Measurements from ENCODE around the gene UBE2Q2.
"Not testable (repeated sequence)": the region's sequence is repeated elsewhere in the genome, so short reads cannot be mapped to it uniquely, and the experiment has no call there.

UBE2Q2 gene

GRCh38 chr15:75867449-75867848 is 24.2 kb downstream of the UBE2Q2 start:
- DNase-seq = no peak

- no peak for DNase-seq
Measured at GRCh38 chr15:75868019-75868418, 24.8 kb downstream of the UBE2Q2 start.

- DNase-seq = no peak
Measured at GRCh38 chr15:75869446-75869845, 26.2 kb downstream of the UBE2Q2 start.

GRCh38 chr15:75871589-75871988 is 28.3 kb downstream of the UBE2Q2 start:
- DNase-seq = not testable (repeated sequence)

- no peak for DNase-seq
Measured at GRCh38 chr15:75872403-75872990, 29.2 kb downstream of the UBE2Q2 start.

- no peak for DNase-seq
Measured at GRCh38 chr15:75884041-75884440, 40.8 kb downstream of the UBE2Q2 start.

GRCh38 chr15:75887178-75887577 is 43.9 kb downstream of the UBE2Q2 start:
- peak; percentile 41 for DNase-seq

GRCh38 chr15:75891895-75892294 is 48.6 kb downstream of the UBE2Q2 start:
- no peak for DNase-seq

- no peak for DNase-seq
Measured at GRCh38 chr15:75895731-75896130, 52.5 kb downstream of the UBE2Q2 start.

GRCh38 chr15:75900577-75900976 is 57.3 kb downstream of the UBE2Q2 start:
- no peak for DNase-seq

- DNase-seq = no peak
Measured at GRCh38 chr15:75902129-75902557, 58.9 kb downstream of the UBE2Q2 start.

- DNase-seq = peak; percentile 84
Measured at GRCh38 chr15:75903331-75904239, 60.3 kb downstream of the UBE2Q2 start, which contains the start of gene FBXO22. Gene FBXO22 (plus strand): TSS chr15:75903878. CDS start chr15:75903964, 86 bp downstream.

GRCh38 chr15:75905231-75905630 is 62.0 kb downstream of the UBE2Q2 start:
- DNase-seq = no peak

GRCh38 chr15:75910355-75910754 is 67.1 kb downstream of the UBE2Q2 start:
- DNase-seq = not testable (repeated sequence)

- no peak for DNase-seq
Measured at GRCh38 chr15:75916978-75917377, 73.7 kb downstream of the UBE2Q2 start.

GRCh38 chr15:75918135-75918534 is 74.9 kb downstream of the UBE2Q2 start:
- no peak for DNase-seq

GRCh38 chr15:75920079-75920478 is 76.8 kb downstream of the UBE2Q2 start:
- DNase-seq = no peak

- no peak for DNase-seq
Measured at GRCh38 chr15:75921732-75922703, 78.8 kb downstream of the UBE2Q2 start.

- DNase-seq = no peak
Measured at GRCh38 chr15:75923756-75924155, 80.5 kb downstream of the UBE2Q2 start.

GRCh38 chr15:75924576-75924975 is 81.3 kb downstream of the UBE2Q2 start:
- no peak for DNase-seq

GRCh38 chr15:75925440-75925839 is 82.2 kb downstream of the UBE2Q2 start:
- no peak for DNase-seq

- no peak for DNase-seq
Measured at GRCh38 chr15:75926931-75927330, 83.7 kb downstream of the UBE2Q2 start.

GRCh38 chr15:75927601-75928000 is 84.4 kb downstream of the UBE2Q2 start:
- no peak for DNase-seq
